WTC11 (cell line): ENCODE measurements around the gene INPP5K.

Source experiments
- CTCF ChIP-seq: fragments of 200-600 bp; IDR thresholded peaks from 2 replicates; pipeline ENCODE4 v1.8.0; 2022; ENCODE audit warnings: antibody characterized with exemption
- TEAD1 ChIP-seq: sonication (generic); formaldehyde crosslinking; IDR thresholded peaks from 2 replicates; pipeline ENCODE4 v1.8.0; 2022; ENCODE audit warnings: mild to moderate bottlenecking, missing genetic modification reagents

DNA sequence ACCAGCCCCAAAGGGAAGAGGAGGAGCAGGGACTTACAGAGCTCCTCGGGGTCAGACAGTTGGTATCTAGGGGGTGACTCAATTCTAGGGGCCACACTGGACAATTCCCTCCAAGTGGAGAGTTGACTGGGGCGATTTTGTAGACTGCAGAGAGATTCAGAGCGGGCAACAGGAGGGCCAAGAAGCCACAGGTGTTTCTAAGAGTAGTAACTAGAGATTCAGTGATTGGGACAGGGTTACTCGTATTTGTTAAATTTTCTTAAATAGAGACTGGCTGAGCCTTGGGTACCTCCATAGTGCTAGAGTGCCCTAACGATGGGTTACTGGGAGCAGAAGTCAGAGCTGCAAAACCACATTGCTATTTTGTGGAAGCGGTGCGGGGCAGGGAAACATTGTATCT, 3.3 kb upstream of the INPP5K start:
- TF ChIP-seq CTCF (no peak), TEAD1 (CRISPR knock-in tag) (no peak)
